H1 (cell line): ENCODE measurements around the gene FAAH2. TPM values are rescaled to one million over a fixed set of nuclear protein-coding genes. Genes with fewer than 3 reads are reported as not detected.

Source experiments
- ASH2L ChIP-seq: fragments of 200-600, 300-600 bp; sonication (generic); IDR thresholded peaks from one replicate; pipeline ENCODE4 v1.7.1; 2017; ENCODE audit warnings: low read length
- CBX5 ChIP-seq: fragments of 300-800, 300-1000 bp; sonication (generic); IDR thresholded peaks from 2 replicates; pipeline ENCODE4 v1.7.1; 2016; ENCODE audit warnings: antibody characterized with exemption, low read length, low read depth
- CTBP2 ChIP-seq: IDR thresholded peaks from 2 replicates; pipeline ENCODE4 v1.7.0; 2011; ENCODE audit warnings: borderline replicate concordance, mild to moderate bottlenecking, moderate library complexity, mixed read lengths, low read length; ENCODE audit not compliant: insufficient read depth, insufficient read length
- JUND ChIP-seq: IDR thresholded peaks from 2 replicates; pipeline ENCODE4 v1.6.1; 2011; ENCODE audit warnings: mild to moderate bottlenecking, improper control_type of control experiment, low read length
- POLR2AphosphoS5 ChIP-seq: IDR thresholded peaks from 2 replicates; pipeline ENCODE4 v1.6.1; 2011; ENCODE audit warnings: low read depth, low read length
- SIRT6 ChIP-seq: IDR thresholded peaks from one replicate; pipeline ENCODE4 v1.7.1; 2012; ENCODE audit warnings: low read length, inconsistent platforms
- polyA plus RNA-seq, 7 experiments: library from polyadenylated mRNA; depleted of rRNA in 3 of 7; stranded (reverse) in 5 of 7; unstranded in 2 of 7; fragments of >200 nt in 5 of 7; fragments of 200-250 nt in 2 of 7; gene quantifications; 1 replicate in 5 of 7; 2 replicates in 1 of 7; 4 replicates in 1 of 7; pipeline versions ENCODE4 v1.2.1 to v1.2.3, GENCODE V29; 2011 to 2013; ENCODE audit warnings: missing spikeins in 2 of 7, mixed read lengths in 2 of 7
- total RNA-seq: library from RNA; stranded (reverse); fragmentation: NEBNext Ultra II Directional; extraction: Animal tissue kit (Norgen Biotek cat#: 25700); gene quantifications from 2 replicates; pipeline ENCODE4 v1.2.1, GENCODE V29; 2021
- TF ChIP-seq, protein P1 (sequence below): fragments of 300-600 bp; sonication (generic); IDR thresholded peaks from 2 replicates; pipeline ENCODE4 v1.7.1; 2012; ENCODE audit warnings: low read length, moderate library complexity, mild to moderate bottlenecking, inconsistent platforms; ENCODE audit not compliant: insufficient replicate concordance
- TF ChIP-seq, protein P2 (sequence below): IDR thresholded peaks from 2 replicates; pipeline ENCODE4 v1.6.1; 2012; ENCODE audit warnings: inconsistent platforms

FAAH2 gene
- total and polyA plus RNA-seq, 2 of the 8 experiments (the other 6 are each of a cell fraction or from before 2014, with no cell fraction given): 3.6 to 4.4 TPM

DNA sequence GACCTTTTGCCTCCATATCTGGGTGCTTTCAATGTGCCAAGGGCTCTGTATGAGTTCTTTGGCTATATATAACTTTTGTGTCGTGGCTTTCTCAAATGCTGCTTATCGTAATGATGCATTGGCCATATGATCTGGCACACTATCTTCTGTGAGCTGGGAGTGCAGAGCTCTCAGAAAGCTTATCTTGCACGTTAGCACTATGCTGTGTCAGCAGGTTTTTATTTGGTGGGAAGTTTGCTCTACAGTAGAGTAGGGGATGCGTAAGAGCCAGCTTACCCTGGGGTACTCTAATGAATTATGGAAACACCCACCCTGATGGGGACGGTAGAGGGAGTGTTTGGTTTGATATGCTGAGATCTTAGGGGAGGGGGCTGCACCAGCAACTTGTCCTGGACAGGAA is 119.6 kb downstream of the FAAH2 start (continued):
- TF ChIP-seq, protein P1, sequence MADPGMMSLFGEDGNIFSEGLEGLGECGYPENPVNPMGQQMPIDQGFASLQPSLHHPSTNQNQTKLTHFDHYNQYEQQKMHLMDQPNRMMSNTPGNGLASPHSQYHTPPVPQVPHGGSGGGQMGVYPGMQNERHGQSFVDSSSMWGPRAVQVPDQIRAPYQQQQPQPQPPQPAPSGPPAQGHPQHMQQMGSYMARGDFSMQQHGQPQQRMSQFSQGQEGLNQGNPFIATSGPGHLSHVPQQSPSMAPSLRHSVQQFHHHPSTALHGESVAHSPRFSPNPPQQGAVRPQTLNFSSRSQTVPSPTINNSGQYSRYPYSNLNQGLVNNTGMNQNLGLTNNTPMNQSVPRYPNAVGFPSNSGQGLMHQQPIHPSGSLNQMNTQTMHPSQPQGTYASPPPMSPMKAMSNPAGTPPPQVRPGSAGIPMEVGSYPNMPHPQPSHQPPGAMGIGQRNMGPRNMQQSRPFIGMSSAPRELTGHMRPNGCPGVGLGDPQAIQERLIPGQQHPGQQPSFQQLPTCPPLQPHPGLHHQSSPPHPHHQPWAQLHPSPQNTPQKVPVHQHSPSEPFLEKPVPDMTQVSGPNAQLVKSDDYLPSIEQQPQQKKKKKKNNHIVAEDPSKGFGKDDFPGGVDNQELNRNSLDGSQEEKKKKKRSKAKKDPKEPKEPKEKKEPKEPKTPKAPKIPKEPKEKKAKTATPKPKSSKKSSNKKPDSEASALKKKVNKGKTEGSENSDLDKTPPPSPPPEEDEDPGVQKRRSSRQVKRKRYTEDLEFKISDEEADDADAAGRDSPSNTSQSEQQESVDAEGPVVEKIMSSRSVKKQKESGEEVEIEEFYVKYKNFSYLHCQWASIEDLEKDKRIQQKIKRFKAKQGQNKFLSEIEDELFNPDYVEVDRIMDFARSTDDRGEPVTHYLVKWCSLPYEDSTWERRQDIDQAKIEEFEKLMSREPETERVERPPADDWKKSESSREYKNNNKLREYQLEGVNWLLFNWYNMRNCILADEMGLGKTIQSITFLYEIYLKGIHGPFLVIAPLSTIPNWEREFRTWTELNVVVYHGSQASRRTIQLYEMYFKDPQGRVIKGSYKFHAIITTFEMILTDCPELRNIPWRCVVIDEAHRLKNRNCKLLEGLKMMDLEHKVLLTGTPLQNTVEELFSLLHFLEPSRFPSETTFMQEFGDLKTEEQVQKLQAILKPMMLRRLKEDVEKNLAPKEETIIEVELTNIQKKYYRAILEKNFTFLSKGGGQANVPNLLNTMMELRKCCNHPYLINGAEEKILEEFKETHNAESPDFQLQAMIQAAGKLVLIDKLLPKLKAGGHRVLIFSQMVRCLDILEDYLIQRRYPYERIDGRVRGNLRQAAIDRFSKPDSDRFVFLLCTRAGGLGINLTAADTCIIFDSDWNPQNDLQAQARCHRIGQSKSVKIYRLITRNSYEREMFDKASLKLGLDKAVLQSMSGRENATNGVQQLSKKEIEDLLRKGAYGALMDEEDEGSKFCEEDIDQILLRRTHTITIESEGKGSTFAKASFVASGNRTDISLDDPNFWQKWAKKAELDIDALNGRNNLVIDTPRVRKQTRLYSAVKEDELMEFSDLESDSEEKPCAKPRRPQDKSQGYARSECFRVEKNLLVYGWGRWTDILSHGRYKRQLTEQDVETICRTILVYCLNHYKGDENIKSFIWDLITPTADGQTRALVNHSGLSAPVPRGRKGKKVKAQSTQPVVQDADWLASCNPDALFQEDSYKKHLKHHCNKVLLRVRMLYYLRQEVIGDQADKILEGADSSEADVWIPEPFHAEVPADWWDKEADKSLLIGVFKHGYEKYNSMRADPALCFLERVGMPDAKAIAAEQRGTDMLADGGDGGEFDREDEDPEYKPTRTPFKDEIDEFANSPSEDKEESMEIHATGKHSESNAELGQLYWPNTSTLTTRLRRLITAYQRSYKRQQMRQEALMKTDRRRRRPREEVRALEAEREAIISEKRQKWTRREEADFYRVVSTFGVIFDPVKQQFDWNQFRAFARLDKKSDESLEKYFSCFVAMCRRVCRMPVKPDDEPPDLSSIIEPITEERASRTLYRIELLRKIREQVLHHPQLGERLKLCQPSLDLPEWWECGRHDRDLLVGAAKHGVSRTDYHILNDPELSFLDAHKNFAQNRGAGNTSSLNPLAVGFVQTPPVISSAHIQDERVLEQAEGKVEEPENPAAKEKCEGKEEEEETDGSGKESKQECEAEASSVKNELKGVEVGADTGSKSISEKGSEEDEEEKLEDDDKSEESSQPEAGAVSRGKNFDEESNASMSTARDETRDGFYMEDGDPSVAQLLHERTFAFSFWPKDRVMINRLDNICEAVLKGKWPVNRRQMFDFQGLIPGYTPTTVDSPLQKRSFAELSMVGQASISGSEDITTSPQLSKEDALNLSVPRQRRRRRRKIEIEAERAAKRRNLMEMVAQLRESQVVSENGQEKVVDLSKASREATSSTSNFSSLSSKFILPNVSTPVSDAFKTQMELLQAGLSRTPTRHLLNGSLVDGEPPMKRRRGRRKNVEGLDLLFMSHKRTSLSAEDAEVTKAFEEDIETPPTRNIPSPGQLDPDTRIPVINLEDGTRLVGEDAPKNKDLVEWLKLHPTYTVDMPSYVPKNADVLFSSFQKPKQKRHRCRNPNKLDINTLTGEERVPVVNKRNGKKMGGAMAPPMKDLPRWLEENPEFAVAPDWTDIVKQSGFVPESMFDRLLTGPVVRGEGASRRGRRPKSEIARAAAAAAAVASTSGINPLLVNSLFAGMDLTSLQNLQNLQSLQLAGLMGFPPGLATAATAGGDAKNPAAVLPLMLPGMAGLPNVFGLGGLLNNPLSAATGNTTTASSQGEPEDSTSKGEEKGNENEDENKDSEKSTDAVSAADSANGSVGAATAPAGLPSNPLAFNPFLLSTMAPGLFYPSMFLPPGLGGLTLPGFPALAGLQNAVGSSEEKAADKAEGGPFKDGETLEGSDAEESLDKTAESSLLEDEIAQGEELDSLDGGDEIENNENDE: no peak
- TF ChIP-seq JUND: no peak
- TF ChIP-seq, protein P2, sequence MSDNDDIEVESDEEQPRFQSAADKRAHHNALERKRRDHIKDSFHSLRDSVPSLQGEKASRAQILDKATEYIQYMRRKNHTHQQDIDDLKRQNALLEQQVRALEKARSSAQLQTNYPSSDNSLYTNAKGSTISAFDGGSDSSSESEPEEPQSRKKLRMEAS: no peak
- no peak for TF ChIP-seq SIRT6
- no peak for TF ChIP-seq ASH2L
- no peak for TF ChIP-seq CTBP2
- TF ChIP-seq POLR2AphosphoS5: no peak
- TF ChIP-seq CBX5: no peak
